GM23338 (cell line): ENCODE results near the gene ARL10. TPM values are rescaled to one million over a fixed set of nuclear protein-coding genes. Genes with fewer than 3 reads are reported as not detected.

Experiments used
- ATAC-seq: fragments of 200-7000 bp; cut with Tn5 transposase; 3 replicates; pipeline ENCODE4 v1.9.1; 2020
- DNase-seq: peaks from one replicate; pipeline ENCODE4 v3.0.0-alpha.2; 2015; ENCODE audit warnings: low spot score
- H2AFZ ChIP-seq: fragments of 200-600 bp; sonication (generic); 2 replicates; pipeline ENCODE4 v1.8.0; 2016; ENCODE audit warnings: antibody characterized with exemption, mild to moderate bottlenecking, moderate library complexity
- H3F3A ChIP-seq: fragments of 200-600 bp; sonication (generic); replicated peaks from 2 replicates; pipeline ENCODE4 v1.8.0; 2017; ENCODE audit warnings: antibody characterized with exemption, mixed run types, low read depth
- H3K27ac ChIP-seq: fragments of 200-600 bp; sonication (generic); 2 replicates; pipeline ENCODE4 v1.6.1; 2016; ENCODE audit warnings: low read depth
- H3K27me3 ChIP-seq: fragments of 200-600 bp; sonication (generic); 2 replicates; pipeline ENCODE4 v1.8.0; 2016; ENCODE audit warnings: mild to moderate bottlenecking, mixed run types, moderate library complexity; ENCODE audit not compliant: insufficient read depth
- H3K36me3 ChIP-seq: fragments of 200-600 bp; sonication (generic); 2 replicates; pipeline ENCODE4 v1.8.0; 2016; ENCODE audit warnings: mild to moderate bottlenecking; ENCODE audit not compliant: insufficient read depth
- H3K4me1 ChIP-seq: fragments of 200-600 bp; sonication (generic); 2 replicates; pipeline ENCODE4 v1.8.0; 2016; ENCODE audit warnings: mild to moderate bottlenecking, moderate library complexity; ENCODE audit not compliant: insufficient read depth
- H3K4me2 ChIP-seq: fragments of 200-600 bp; sonication (generic); 2 replicates; pipeline ENCODE4 v1.7.1; 2017; ENCODE audit warnings: mixed run types
- H3K4me3 ChIP-seq: fragments of 200-600 bp; sonication (generic); 2 replicates; pipeline ENCODE4 v1.6.1; 2016; ENCODE audit warnings: mixed run types
- H3K79me2 ChIP-seq: fragments of 200-600 bp; sonication (generic); replicated peaks from 2 replicates; pipeline ENCODE4 v1.8.0; 2017; ENCODE audit warnings: mild to moderate bottlenecking; ENCODE audit not compliant: insufficient read depth
- H3K9me2 ChIP-seq: fragments of 200-600 bp; sonication (generic); 2 replicates; pipeline ENCODE4 v1.8.0; 2017; ENCODE audit not compliant: insufficient read depth
- H4K20me1 ChIP-seq: fragments of 200-600 bp; sonication (generic); replicated peaks from 2 replicates; pipeline ENCODE4 v1.8.0; 2017; ENCODE audit warnings: mild to moderate bottlenecking; ENCODE audit not compliant: insufficient read depth
- H3K27ac Mint-ChIP-seq: 2 replicates; pipeline ENCODE4 v1.8.0; 2020; ENCODE audit warnings: inconsistent platforms, mild to moderate bottlenecking, moderate library complexity, mixed read lengths
- H3K27me3 Mint-ChIP-seq: 3 replicates; pipeline ENCODE4 v1.8.0; 2022; ENCODE audit warnings: low read depth, mild to moderate bottlenecking, moderate library complexity, mixed read lengths, inconsistent platforms; ENCODE audit not compliant: insufficient read depth, poor library complexity
- H3K36me3 Mint-ChIP-seq: 3 replicates; pipeline ENCODE4 v1.8.0; 2021; ENCODE audit warnings: low read depth, mild to moderate bottlenecking, inconsistent platforms, moderate library complexity, mixed read lengths
- H3K4me1 Mint-ChIP-seq: 3 replicates; pipeline ENCODE4 v1.8.0; 2020; ENCODE audit warnings: mild to moderate bottlenecking, inconsistent platforms, mixed read lengths
- H3K4me3 Mint-ChIP-seq: 3 replicates; pipeline ENCODE4 v1.8.0; 2021; ENCODE audit warnings: moderate library complexity, mild to moderate bottlenecking, inconsistent platforms, mixed read lengths
- H3K9me3 Mint-ChIP-seq: 3 replicates; pipeline ENCODE4 v1.8.0; 2020; ENCODE audit warnings: moderate library complexity, mild to moderate bottlenecking, inconsistent platforms, mixed read lengths
- EZH2 ChIP-seq: fragments of 200-600 bp; sonication (generic); IDR thresholded peaks from one replicate; pipeline ENCODE4 v1.8.0; 2017; ENCODE audit warnings: antibody characterized with exemption, mild to moderate bottlenecking, low read depth; ENCODE audit not compliant: unreplicated experiment
- EZH2phosphoT487 ChIP-seq: fragments of 200-600 bp; sonication (generic); IDR thresholded peaks from one replicate; pipeline ENCODE4 v1.8.1; 2018; ENCODE audit warnings: antibody characterized with exemption; ENCODE audit not compliant: unreplicated experiment
- JUNB ChIP-seq: IDR thresholded peaks from one replicate; pipeline ENCODE4 v1.6.1; 2016; ENCODE audit warnings: antibody characterized with exemption; ENCODE audit not compliant: unreplicated experiment
- NANOG ChIP-seq: IDR thresholded peaks from 2 replicates; pipeline ENCODE4 v1.6.1; 2016; ENCODE audit warnings: antibody characterized with exemption, borderline replicate concordance
- POLR2AphosphoS5 ChIP-seq: IDR thresholded peaks from 2 replicates; pipeline ENCODE4 v1.6.1; 2016; ENCODE audit warnings: antibody characterized with exemption, low read depth
- STAT1 ChIP-seq: IDR thresholded peaks from one replicate; pipeline ENCODE4 v1.6.1; 2016; ENCODE audit warnings: antibody characterized with exemption; ENCODE audit not compliant: unreplicated experiment
- ZNF114 ChIP-seq: fragments of 250-450 bp; sonication (Bioruptor Pico); IDR thresholded peaks from 2 replicates; pipeline ENCODE4 v1.5.0; 2020; ENCODE audit warnings: mild to moderate bottlenecking, moderate library complexity
- ZNF331 ChIP-seq: fragments of 250-450 bp; sonication (Bioruptor Pico); IDR thresholded peaks from 2 replicates; pipeline ENCODE4 v1.5.0; 2020; ENCODE audit warnings: low read depth, mild to moderate bottlenecking, moderate library complexity
- polyA plus RNA-seq: library from polyadenylated mRNA; unstranded; fragments of >200 nt; fragmentation: Nextera tagmentation; extraction: Ambion mirVana; gene quantifications from 2 replicates; pipeline ENCODE4 v1.2.1, GENCODE V29; 2016
- total RNA-seq: library from RNA; depleted of rRNA; stranded (reverse); fragments of >200 nt; shearing (Covaris generic); gene quantifications from 2 replicates; pipeline ENCODE4 v1.2.3, GENCODE V29; 2014
- TF ChIP-seq, protein P1 (sequence below): IDR thresholded peaks from one replicate; pipeline ENCODE4 v1.6.1; 2018; ENCODE audit warnings: antibody characterized with exemption; ENCODE audit not compliant: unreplicated experiment
- TF ChIP-seq, protein P2 (sequence below): IDR thresholded peaks from 2 replicates; pipeline ENCODE4 v1.6.1; 2016; ENCODE audit warnings: antibody characterized with exemption
- TF ChIP-seq, protein P3 (sequence below), 2 experiments: fragments of 200-600 bp in 1 of 2; sonication (generic) in 1 of 2; conservative IDR thresholded peaks; 2 replicates each; pipeline versions ENCODE4 v1.5.1 to v1.6.1; 2016 to 2017; ENCODE audit warnings: antibody characterized with exemption in 2 of 2, low read depth in 2 of 2, mild to moderate bottlenecking in 2 of 2, moderate library complexity in 1 of 2

Gene ARL10
- total and polyA plus RNA-seq, 2 experiments from 2014 or later = 2.5 to 7.9 TPM

DNA sequence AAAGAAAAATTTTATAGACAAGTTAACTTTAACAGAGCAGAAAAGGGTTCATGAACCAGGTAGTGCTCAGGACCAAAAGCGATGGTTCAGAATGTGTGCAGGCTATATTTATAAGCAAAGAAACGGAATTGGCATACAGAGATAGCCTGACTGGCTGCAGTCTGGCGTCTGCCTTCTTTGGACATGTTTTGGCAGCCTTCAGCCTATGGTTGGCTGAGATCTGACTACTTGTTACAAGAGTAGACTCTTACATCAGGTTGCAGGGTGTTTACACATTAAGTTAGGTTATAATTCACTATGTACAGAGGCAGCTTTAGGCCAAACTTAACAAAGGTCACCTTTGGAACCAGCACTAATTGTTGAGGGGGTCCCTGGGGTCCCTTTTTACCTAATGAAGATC lies 16.1 kb downstream of the ARL10 start:
- Histone ChIP-seq H3K4me3 (no peak overlapping the region), H3K9me2 (no peaks in the 10 kb centered on the region), H3F3A (peaks cover 12% of the 10 kb centered on the region; the same call in 1 of the 2 replicates), H2AFZ (no peak overlapping the region), H3K27me3 (no peaks in the 10 kb centered on the region), H4K20me1 (peaks cover 13% of the 10 kb centered on the region), H3K4me1 (no peaks in the 10 kb centered on the region), H3K4me2 (no peak overlapping the region), H3K36me3 (peaks cover 27% of the 10 kb centered on the region), H3K27ac (no peak overlapping the region), H3K79me2 (peaks cover 14% of the 10 kb centered on the region)
- DNase-seq = no peak
- no peaks in the 10 kb centered on the region for H3K27me3 Mint-ChIP-seq
- no peak overlapping the region for H3K4me3 Mint-ChIP-seq
- ATAC-seq = no peak
- TF ChIP-seq, protein P1, sequence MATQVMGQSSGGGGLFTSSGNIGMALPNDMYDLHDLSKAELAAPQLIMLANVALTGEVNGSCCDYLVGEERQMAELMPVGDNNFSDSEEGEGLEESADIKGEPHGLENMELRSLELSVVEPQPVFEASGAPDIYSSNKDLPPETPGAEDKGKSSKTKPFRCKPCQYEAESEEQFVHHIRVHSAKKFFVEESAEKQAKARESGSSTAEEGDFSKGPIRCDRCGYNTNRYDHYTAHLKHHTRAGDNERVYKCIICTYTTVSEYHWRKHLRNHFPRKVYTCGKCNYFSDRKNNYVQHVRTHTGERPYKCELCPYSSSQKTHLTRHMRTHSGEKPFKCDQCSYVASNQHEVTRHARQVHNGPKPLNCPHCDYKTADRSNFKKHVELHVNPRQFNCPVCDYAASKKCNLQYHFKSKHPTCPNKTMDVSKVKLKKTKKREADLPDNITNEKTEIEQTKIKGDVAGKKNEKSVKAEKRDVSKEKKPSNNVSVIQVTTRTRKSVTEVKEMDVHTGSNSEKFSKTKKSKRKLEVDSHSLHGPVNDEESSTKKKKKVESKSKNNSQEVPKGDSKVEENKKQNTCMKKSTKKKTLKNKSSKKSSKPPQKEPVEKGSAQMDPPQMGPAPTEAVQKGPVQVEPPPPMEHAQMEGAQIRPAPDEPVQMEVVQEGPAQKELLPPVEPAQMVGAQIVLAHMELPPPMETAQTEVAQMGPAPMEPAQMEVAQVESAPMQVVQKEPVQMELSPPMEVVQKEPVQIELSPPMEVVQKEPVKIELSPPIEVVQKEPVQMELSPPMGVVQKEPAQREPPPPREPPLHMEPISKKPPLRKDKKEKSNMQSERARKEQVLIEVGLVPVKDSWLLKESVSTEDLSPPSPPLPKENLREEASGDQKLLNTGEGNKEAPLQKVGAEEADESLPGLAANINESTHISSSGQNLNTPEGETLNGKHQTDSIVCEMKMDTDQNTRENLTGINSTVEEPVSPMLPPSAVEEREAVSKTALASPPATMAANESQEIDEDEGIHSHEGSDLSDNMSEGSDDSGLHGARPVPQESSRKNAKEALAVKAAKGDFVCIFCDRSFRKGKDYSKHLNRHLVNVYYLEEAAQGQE = no peak
- TF ChIP-seq, protein P2, sequence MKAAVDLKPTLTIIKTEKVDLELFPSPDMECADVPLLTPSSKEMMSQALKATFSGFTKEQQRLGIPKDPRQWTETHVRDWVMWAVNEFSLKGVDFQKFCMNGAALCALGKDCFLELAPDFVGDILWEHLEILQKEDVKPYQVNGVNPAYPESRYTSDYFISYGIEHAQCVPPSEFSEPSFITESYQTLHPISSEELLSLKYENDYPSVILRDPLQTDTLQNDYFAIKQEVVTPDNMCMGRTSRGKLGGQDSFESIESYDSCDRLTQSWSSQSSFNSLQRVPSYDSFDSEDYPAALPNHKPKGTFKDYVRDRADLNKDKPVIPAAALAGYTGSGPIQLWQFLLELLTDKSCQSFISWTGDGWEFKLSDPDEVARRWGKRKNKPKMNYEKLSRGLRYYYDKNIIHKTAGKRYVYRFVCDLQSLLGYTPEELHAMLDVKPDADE = no peak
- no peak for TF ChIP-seq STAT1
- no peak for TF ChIP-seq ZNF114 (CRISPR knock-in tag)
- TF ChIP-seq POLR2AphosphoS5 = no peak
- no peak for TF ChIP-seq JUNB
- TF ChIP-seq ZNF331 = no peak
- no peak for TF ChIP-seq EZH2phosphoT487
- no peak for TF ChIP-seq EZH2
- H3K4me1 Mint-ChIP-seq = peaks cover 3% of the 10 kb centered on the region
- peaks cover 62% of the 10 kb centered on the region for H3K36me3 Mint-ChIP-seq
- no peaks in the 10 kb centered on the region for H3K9me3 Mint-ChIP-seq
- H3K27ac Mint-ChIP-seq = no peak overlapping the region

DNA sequence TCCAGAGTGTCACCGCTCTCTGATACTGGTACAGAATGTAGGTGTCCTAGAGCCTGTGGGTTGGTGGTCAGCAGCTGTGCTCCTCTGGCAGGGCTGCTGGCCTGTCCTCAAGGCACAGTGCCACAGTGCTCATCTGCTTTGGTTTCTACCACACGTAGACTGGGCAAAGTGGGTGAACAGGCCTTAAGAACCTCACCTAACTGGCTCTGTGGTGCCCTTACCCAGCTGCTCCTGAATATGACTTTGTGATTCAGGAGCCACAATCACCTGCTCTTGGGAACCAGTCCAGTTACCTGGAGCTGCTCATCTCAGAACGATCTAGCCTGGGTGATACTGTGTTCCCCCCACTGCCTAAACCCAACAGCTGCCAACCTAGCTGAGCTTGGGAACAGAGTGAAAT lies 16.7 kb downstream of the ARL10 start:
- no peaks in the 10 kb centered on the region for H3K27me3 ChIP-seq
- H3K4me3 ChIP-seq = no peak overlapping the region
- no peaks in the 10 kb centered on the region for H3K9me2 ChIP-seq
- Mint-ChIP-seq H3K36me3 (peaks cover 67% of the 10 kb centered on the region), H3K27me3 (peaks cover 2% of the 10 kb centered on the region), H3K9me3 (no peaks in the 10 kb centered on the region), H3K27ac (no peak overlapping the region), H3K4me3 (no peak overlapping the region), H3K4me1 (peaks cover 8% of the 10 kb centered on the region)
- no peak for ATAC-seq
- peaks cover 16% of the 10 kb centered on the region for H4K20me1 ChIP-seq
- peaks cover 3% of the 10 kb centered on the region; the same call in 1 of the 2 replicates for H3K4me1 ChIP-seq
- H3F3A ChIP-seq = peaks cover 15% of the 10 kb centered on the region; the same call in 1 of the 2 replicates
- no peak for DNase-seq
- no peak overlapping the region for H3K4me2 ChIP-seq
- peaks cover 27% of the 10 kb centered on the region for H3K36me3 ChIP-seq
- peaks cover 19% of the 10 kb centered on the region for H3K79me2 ChIP-seq
- no peak overlapping the region for H3K27ac ChIP-seq
- H2AFZ ChIP-seq = no peak overlapping the region
- TF ChIP-seq POLR2AphosphoS5 = no peak
- TF ChIP-seq EZH2 = no peak
- TF ChIP-seq, protein P2 = no peak
- TF ChIP-seq ZNF114 (CRISPR knock-in tag) = no peak
- TF ChIP-seq JUNB = no peak
- no peak for TF ChIP-seq EZH2phosphoT487
- TF ChIP-seq, protein P3, sequence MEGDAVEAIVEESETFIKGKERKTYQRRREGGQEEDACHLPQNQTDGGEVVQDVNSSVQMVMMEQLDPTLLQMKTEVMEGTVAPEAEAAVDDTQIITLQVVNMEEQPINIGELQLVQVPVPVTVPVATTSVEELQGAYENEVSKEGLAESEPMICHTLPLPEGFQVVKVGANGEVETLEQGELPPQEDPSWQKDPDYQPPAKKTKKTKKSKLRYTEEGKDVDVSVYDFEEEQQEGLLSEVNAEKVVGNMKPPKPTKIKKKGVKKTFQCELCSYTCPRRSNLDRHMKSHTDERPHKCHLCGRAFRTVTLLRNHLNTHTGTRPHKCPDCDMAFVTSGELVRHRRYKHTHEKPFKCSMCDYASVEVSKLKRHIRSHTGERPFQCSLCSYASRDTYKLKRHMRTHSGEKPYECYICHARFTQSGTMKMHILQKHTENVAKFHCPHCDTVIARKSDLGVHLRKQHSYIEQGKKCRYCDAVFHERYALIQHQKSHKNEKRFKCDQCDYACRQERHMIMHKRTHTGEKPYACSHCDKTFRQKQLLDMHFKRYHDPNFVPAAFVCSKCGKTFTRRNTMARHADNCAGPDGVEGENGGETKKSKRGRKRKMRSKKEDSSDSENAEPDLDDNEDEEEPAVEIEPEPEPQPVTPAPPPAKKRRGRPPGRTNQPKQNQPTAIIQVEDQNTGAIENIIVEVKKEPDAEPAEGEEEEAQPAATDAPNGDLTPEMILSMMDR (conservative IDR thresholded peaks at IDR 0.05; ENCODE audit: low read depth in 2 of 2) = no peak
- TF ChIP-seq NANOG = no peak
